HG03432 (cell line): ENCODE results near the gene SLC25A13.
"Not testable (repeated sequence)": the region's sequence is repeated elsewhere in the genome, so short reads cannot be mapped to it uniquely, and the experiment has no call there.

Source experiments
- ATAC-seq: cut with Tn5 transposase; IDR thresholded peaks from one replicate; pipeline ENCODE4 v1.9.1; 2021; ENCODE audit warnings: mild to moderate bottlenecking, moderate library complexity; ENCODE audit not compliant: unreplicated experiment

The SLC25A13 gene

DNA sequence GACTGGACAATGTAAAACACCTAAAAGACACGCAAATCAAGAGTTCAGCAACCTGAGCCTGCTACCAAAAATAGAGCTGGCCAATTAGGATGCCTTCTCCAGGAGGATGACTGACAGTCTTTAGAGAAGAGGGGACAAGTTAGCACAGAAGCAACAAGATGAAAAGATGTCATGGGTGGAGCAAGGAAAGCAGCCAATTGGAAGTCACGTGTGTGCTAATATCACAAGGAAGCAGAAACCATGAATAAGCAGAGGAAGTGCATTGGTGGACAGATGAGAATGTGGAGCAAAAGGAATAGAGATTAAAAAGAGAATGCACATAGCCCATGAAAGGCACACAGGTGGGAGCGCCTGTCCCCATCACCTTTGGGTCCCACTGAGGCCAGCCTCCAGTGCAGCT is 148.1 kb downstream of the SLC25A13 start:
- ATAC-seq: no peak

DNA sequence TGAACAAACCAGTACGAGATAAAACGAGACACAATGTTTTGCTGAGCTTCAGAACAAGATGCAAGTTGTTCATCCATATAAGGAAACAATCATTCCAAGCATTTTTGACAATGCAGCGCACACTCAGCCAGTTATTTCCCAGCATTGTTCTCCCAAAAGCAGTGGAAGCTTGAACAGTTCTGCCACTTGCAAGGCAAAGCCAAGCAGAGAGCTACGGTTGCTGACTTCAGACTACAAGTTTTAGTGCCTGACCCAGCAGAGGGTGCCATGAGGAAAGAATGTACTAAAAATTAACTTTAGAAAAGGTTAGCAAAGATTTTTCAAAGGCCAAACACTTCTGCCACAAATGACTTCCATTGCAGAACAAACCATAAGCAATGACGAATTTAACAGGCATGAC is 152.5 kb downstream of the SLC25A13 start:
- no peak for ATAC-seq

DNA sequence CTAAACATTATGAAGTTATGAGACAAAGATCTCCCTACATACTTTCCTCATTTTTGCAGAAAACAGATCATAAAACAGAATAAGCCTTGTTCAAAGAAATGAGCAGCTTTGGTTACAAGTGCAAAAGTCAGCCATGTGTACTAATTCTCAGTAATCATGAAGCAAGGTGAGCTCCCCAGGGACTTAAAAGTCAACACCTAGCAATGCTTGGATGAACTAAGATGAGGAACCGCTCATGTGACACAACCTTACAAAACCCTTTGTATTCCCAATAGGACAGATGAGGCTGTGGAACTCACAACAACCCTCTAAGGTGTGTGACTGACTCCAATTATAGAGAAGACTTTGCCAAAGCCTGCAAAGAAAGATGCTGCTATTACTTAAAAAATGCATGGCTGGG is 154.5 kb downstream of the SLC25A13 start:
- ATAC-seq: peak; percentile 72

- ATAC-seq: no peak
These were observed 160.0 kb downstream of the SLC25A13 start for GRCh38 chr7:96161897-96162296.

- ATAC-seq: no peak
These were observed 164.0 kb downstream of the SLC25A13 start for GRCh38 chr7:96157856-96158255.

GRCh38 chr7:96154506-96154905 is 167.4 kb downstream of the SLC25A13 start:
- ATAC-seq: not testable (repeated sequence)

DNA sequence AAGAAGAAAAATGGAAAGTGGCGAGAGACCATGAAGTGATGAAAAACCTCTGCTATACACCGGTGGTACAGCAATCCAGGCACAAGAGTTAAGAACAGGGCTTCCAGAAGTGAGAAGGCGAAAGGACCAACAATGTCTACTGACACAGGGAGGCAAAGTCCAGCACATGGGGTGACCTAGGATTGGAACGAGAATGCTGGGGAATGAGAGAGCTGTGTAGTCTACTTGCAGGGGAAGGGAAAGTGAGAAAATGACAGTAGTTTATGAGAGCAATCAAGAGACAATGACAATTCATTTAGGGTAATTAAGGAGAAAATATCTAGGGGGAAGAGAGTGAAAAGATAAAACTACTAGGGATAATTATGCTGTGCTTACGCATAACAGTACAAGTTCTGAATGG is 169.2 kb downstream of the SLC25A13 start:
- no peak for ATAC-seq

DNA sequence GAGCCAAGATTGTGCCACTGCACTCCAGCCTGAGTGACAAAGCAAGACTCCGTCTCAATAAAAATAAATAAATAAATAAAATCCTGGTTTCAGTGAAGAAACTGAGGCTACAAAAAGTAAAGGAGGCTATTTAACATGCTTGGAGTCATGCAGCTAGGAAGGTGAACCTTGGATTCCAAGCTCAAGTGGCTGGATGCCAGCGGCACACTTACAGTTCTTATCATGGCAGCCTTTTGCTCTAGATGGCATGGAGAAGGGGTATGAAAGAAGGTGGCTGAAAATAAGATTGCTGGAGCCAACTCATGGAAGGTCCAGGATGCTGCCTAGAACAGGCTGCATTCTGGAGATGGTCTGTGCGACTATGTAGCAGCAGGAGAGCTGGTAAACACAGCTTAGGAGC is 170.0 kb downstream of the SLC25A13 start:
- ATAC-seq: no peak

GRCh38 chr7:96144260-96144526 is 177.7 kb downstream of the SLC25A13 start:
- no peak for ATAC-seq

GRCh38 chr7:96143495-96144259 is 178.2 kb downstream of the SLC25A13 start:
- ATAC-seq: no peak

GRCh38 chr7:96136600-96137239 is 185.2 kb downstream of the SLC25A13 start:
- no peak for ATAC-seq

- ATAC-seq: no peak
These were observed 186.7 kb downstream of the SLC25A13 start for GRCh38 chr7:96135241-96135640.

DNA sequence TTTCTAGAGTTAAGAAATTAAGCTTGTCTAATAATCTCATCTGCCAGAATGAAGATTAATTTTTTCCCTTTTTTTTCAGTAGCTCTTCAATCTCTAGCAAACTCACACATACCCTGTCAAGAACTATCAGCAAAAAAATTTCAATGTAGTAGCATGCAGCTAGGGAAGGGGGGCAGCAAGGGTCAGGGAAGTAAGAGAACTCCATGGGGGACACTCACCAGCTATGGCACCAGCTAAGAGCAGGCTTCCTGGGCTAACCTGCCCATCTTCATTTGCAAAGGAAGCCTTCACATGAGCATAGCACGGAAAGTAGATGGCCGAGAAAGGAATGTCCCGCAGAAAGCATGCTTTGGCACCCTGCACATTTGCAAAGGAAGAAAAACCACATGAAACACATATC is 190.4 kb downstream of the SLC25A13 start:
- no peak for ATAC-seq

DNA sequence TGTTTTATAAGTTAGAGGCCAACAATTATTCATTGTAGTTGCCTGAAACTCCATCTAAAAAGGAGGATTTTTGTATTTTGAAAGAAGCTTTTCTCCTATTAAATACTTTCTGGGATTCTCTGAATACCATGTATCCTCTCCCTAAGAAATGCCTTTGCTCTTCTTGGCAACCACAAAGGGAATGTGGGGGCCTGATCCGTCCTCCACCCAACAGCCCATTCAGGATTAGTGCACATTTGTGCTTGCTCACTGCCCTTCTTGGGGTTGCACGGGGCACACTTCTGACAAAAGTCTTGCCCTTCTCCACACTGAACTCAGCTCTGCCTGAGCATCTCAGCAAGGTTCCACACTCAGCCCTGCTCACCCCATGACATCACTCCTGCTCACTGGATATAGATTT is 194.2 kb downstream of the SLC25A13 start:
- ATAC-seq: no peak

DNA sequence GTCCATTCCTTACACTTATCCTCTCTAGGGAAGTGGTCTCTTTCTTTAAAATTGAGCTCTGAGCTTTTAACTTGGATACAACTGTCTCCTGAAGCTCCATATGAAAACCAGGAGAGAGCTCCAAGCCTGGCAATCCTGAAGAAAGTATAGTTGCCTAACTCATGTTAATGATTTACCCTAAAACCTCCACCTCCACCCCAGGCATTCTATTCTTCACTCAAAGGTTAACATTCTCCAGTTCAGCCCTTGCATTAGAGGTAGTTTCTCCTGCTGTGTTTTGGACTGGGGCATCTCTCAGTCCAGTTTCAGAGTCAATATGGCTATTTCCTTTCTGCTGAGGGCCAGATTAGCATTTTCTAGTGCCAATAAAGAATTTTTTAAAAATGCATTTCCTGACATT is 195.5 kb downstream of the SLC25A13 start:
- ATAC-seq: no peak

DNA sequence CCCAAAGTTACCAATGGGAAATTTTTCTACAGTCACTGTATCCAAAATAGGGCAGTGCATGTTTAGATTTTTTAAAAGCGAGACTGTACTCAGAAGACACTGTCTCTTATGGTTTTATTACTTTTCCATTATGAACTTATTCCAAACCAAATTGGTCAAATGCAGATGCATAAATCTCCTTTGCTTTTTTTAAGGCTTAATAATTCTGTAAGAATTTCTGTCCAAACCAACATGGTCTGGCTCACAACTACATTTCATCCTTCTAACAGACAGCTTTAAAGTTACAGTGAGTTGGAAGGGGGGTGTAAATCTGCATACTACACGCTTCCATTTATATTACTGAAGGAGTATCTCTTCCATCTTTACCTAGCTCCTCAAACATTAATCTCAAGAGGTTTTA is 199.2 kb downstream of the SLC25A13 start:
- no peak for ATAC-seq

- no peak for ATAC-seq
These were observed 200.1 kb downstream of the SLC25A13 start for GRCh38 chr7:96121752-96122151.

- no peak for ATAC-seq
These were observed 201.3 kb downstream of the SLC25A13 start for GRCh38 chr7:96120445-96121225.

DNA sequence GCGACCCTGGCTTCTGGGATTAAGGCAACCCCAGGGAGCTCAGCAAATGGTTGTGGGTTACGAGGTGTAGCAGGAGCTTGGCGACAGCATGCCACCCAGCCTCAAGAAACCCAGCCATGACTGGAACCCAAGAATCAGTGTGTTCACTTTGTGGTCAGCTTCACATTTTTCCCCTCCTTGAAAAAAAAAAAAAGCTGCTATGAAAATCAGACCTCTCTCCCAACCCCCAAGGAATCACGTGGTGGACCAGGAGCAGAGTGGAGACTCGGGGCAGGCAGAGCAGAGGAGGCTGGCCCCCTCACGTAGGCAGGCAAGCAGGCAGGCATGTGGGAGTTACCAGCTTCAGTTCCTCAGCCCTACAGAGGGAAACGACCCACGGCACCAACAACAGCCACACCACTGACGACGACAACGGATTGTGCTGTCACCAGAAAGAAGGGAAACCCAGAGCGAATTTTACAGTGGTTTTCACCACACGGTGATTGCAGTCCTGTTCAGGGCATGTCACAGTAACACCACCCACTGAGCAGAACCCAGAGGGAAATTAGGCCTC is 203.4 kb downstream of the SLC25A13 start:
- ATAC-seq: no peak

- no peak for ATAC-seq
These were observed 205.7 kb downstream of the SLC25A13 start for GRCh38 chr7:96116173-96116572.

DNA sequence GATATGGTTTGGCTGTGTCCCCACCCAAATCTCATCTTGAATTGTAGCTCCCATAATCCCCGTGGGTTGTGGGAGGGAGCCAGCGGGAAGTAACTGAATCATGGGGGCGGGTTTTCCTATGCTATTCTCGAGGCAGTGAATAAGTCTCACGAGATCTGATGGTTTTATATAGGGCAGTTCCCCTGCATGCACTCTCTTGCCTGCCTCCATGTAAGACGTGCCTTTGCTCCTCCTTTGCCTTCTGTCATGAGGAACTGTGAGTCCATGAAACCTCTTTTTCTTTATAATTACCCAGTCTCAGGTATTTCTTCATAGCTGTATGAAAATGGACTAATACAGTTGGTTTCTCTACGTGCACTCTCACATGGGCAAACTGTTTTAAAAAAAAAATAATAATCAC is 207.7 kb downstream of the SLC25A13 start:
- ATAC-seq: no peak

- ATAC-seq: no peak
These were observed 210.5 kb downstream of the SLC25A13 start for GRCh38 chr7:96111405-96111804.
